H1 (cell line): ENCODE data around the gene OBI1. TPM values are rescaled to one million over a fixed set of nuclear protein-coding genes. Genes with fewer than 3 reads are reported as not detected.

Experiments
- ATF3 ChIP-seq: IDR thresholded peaks from 2 replicates; pipeline ENCODE4 v1.6.1; 2011; ENCODE audit warnings: low read depth, mild to moderate bottlenecking, low read length; ENCODE audit not compliant: insufficient read depth
- CHD7 ChIP-seq: fragments of 300-600 bp; sonication (generic); IDR thresholded peaks from 2 replicates; pipeline ENCODE4 v1.7.1; 2012; ENCODE audit warnings: low read length, moderate library complexity, mild to moderate bottlenecking, inconsistent platforms; ENCODE audit not compliant: insufficient replicate concordance
- CTCF ChIP-seq, 3 experiments: IDR thresholded peaks; 1 replicate in 2 of 3; 2 replicates in 1 of 3; pipeline versions ENCODE4 v1.5.1 to v1.6.1; 2011; ENCODE audit warnings: low read length in 3 of 3, mild to moderate bottlenecking in 3 of 3, inconsistent platforms in 2 of 3, low read depth in 1 of 3, moderate library complexity in 1 of 3; ENCODE audit not compliant: insufficient read depth in 1 of 3; ENCODE audit errors: control extremely low read depth in 1 of 3
- GTF2F1 ChIP-seq: IDR thresholded peaks from 2 replicates; pipeline ENCODE4 v1.6.1; 2012; ENCODE audit warnings: low read depth, low read length, improper control_type of control experiment, borderline replicate concordance
- JUND ChIP-seq: IDR thresholded peaks from 2 replicates; pipeline ENCODE4 v1.6.1; 2011; ENCODE audit warnings: mild to moderate bottlenecking, improper control_type of control experiment, low read length
- RXRA ChIP-seq: IDR thresholded peaks from 2 replicates; pipeline ENCODE4 v1.6.1; 2011; ENCODE audit warnings: low read depth, mild to moderate bottlenecking, low read length, moderate library complexity; ENCODE audit not compliant: insufficient read depth
- polyA plus RNA-seq, 7 experiments: library from polyadenylated mRNA; depleted of rRNA in 3 of 7; stranded (reverse) in 5 of 7; unstranded in 2 of 7; fragments of >200 nt in 5 of 7; fragments of 200-250 nt in 2 of 7; gene quantifications; 1 replicate in 5 of 7; 2 replicates in 1 of 7; 4 replicates in 1 of 7; pipeline versions ENCODE4 v1.2.1 to v1.2.3, GENCODE V29; 2011 to 2013; ENCODE audit warnings: missing spikeins in 2 of 7, mixed read lengths in 2 of 7
- total RNA-seq: library from RNA; stranded (reverse); fragmentation: NEBNext Ultra II Directional; extraction: Animal tissue kit (Norgen Biotek cat#: 25700); gene quantifications from 2 replicates; pipeline ENCODE4 v1.2.1, GENCODE V29; 2021

Gene OBI1
- total and polyA plus RNA-seq, 2 of the 8 experiments (the other 6 are each of a cell fraction or from before 2014, with no cell fraction given) = 7.1 to 14.3 TPM

GRCh38 chr13:78608688-78609463 lies 50.1 kb downstream of the OBI1 start (continued):
- TF ChIP-seq CHD7 = no peak
- TF ChIP-seq JUND = no peak
- TF ChIP-seq GTF2F1 = no peak
- no peak for TF ChIP-seq CTCF (IDR thresholded peaks at IDR 0.05; ENCODE audit: control extremely low read depth in 1 of 3, insufficient read depth in 1 of 3, low read depth in 1 of 3, low read length in 3 of 3)
- TF ChIP-seq ATF3 = no peak
- TF ChIP-seq RXRA = no peak
